ENCODE measurements around the gene MAN1C1. TPM values are rescaled to one million over a fixed set of nuclear protein-coding genes. Genes with fewer than 3 reads are reported as not detected.

Gene MAN1C1
- total RNA-seq, 1 experiment from 2014 or later: 1.5 TPM

DNA sequence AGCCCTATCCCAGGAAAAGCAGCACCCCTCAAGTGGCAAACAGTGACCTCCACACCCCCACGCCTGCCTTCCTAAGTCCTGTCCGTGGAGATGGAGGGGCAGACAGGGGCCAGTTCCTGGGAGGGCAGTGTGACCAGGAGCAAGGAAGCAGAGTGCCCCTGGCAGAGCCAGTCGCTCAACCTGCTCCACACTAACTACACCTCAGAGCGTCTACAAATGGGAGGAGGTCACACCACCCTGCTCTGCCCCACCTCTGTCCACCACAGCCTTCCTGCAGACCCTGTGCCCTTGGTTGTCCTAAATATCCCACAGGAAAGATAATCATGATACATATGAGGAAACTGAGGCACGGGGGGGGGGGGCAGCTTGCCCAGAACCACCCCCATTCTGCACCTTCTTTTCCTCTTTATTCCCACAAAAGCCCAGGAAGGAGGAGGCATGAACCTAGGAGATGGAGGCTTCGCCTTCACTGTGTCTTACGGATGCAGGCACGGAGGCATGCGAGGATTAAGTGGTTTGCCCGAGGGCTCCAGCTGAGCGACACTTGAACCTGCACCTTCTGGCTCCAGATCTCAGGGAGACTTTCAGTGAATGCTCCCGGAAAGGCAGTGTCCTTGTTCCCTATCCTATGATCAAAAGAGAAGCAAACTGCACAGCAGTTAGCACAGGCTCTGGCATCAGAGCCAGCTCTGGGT lies 140.7 kb downstream of the MAN1C1 start:
- Histone ChIP-seq H3K27ac (ENCODE audit: low read length) (no peak overlapping the region), H3K27me3 (ENCODE audit: control insufficient read depth, insufficient read depth, low read length) (peaks cover 4% of the 10 kb centered on the region; the same call in 1 of the 2 replicates), H3K4me3 (ENCODE audit: low read depth in 2 of 2, low read length in 2 of 2) (no peak overlapping the region), H3K36me3 (ENCODE audit: control insufficient read depth, insufficient read depth, low read length) (no peaks in the 10 kb centered on the region), H3K4me1 (ENCODE audit: control insufficient read depth, insufficient read depth, low read length) (no peaks in the 10 kb centered on the region), H3K9me3 (ENCODE audit: control insufficient read depth, insufficient read depth, low read depth, low read length) (no peaks in the 10 kb centered on the region)
- no peak for ATAC-seq
- in situ Hi-C loops (cut with HindIII; ENCODE audit: low pct_unique_long_range_greater_than_20kb, low sequenced_read_pairs) (no loop called here), intact Hi-C loops (cut with micrococcal nuclease; ENCODE audit: unreplicated experiment) (no loop called here)
- POLR2A ChIA-PET: no interaction called here
- no peak for DNase-seq (ENCODE audit: low read depth, low spot score)
- no TSS peak for BruUV-seq (replicated peaks)
- no peak for TF ChIP-seq TCF7L2 (IDR thresholded peaks at IDR 0.05; ENCODE audit: low read depth, low read length)
- TF ChIP-seq, protein P1, sequence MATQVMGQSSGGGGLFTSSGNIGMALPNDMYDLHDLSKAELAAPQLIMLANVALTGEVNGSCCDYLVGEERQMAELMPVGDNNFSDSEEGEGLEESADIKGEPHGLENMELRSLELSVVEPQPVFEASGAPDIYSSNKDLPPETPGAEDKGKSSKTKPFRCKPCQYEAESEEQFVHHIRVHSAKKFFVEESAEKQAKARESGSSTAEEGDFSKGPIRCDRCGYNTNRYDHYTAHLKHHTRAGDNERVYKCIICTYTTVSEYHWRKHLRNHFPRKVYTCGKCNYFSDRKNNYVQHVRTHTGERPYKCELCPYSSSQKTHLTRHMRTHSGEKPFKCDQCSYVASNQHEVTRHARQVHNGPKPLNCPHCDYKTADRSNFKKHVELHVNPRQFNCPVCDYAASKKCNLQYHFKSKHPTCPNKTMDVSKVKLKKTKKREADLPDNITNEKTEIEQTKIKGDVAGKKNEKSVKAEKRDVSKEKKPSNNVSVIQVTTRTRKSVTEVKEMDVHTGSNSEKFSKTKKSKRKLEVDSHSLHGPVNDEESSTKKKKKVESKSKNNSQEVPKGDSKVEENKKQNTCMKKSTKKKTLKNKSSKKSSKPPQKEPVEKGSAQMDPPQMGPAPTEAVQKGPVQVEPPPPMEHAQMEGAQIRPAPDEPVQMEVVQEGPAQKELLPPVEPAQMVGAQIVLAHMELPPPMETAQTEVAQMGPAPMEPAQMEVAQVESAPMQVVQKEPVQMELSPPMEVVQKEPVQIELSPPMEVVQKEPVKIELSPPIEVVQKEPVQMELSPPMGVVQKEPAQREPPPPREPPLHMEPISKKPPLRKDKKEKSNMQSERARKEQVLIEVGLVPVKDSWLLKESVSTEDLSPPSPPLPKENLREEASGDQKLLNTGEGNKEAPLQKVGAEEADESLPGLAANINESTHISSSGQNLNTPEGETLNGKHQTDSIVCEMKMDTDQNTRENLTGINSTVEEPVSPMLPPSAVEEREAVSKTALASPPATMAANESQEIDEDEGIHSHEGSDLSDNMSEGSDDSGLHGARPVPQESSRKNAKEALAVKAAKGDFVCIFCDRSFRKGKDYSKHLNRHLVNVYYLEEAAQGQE (IDR thresholded peaks at IDR 0.05; ENCODE audit: insufficient read depth in 1 of 2, low read depth in 2 of 2, low read length in 1 of 2): no peak
- no peak for TF ChIP-seq POLR2AphosphoS5 (IDR thresholded peaks at IDR 0.05; ENCODE audit: low read depth, low read length)
- TF ChIP-seq, protein P2, sequence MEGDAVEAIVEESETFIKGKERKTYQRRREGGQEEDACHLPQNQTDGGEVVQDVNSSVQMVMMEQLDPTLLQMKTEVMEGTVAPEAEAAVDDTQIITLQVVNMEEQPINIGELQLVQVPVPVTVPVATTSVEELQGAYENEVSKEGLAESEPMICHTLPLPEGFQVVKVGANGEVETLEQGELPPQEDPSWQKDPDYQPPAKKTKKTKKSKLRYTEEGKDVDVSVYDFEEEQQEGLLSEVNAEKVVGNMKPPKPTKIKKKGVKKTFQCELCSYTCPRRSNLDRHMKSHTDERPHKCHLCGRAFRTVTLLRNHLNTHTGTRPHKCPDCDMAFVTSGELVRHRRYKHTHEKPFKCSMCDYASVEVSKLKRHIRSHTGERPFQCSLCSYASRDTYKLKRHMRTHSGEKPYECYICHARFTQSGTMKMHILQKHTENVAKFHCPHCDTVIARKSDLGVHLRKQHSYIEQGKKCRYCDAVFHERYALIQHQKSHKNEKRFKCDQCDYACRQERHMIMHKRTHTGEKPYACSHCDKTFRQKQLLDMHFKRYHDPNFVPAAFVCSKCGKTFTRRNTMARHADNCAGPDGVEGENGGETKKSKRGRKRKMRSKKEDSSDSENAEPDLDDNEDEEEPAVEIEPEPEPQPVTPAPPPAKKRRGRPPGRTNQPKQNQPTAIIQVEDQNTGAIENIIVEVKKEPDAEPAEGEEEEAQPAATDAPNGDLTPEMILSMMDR (IDR thresholded peaks at IDR 0.05): no peak
- TF ChIP-seq SIN3A (IDR thresholded peaks at IDR 0.05; ENCODE audit: borderline replicate concordance, insufficient read depth, low read depth, low read length): no peak
- CTCF ChIA-PET: no interaction called here

DNA sequence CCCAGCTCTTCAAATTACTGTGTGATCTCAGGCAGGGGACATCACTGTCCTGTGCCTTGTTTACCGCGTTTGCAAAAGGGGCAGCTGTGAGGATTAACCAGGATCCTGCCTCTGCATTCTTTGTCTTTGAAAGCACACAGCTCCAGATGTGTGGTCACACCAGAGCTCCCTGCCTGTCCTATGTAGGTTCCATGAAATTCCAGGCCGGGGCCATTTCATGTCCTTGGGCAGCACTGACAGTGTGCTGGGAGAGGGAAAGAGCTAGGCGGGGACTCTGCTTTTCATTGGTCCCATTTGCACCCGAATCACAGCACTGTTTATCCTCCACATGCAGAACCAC lies 141.2 kb downstream of the MAN1C1 start:
- Histone ChIP-seq H3K4me1 (ENCODE audit: control insufficient read depth, insufficient read depth, low read length) (no peaks in the 10 kb centered on the region), H3K9me3 (ENCODE audit: control insufficient read depth, insufficient read depth, low read depth, low read length) (no peaks in the 10 kb centered on the region), H3K27ac (ENCODE audit: low read length) (no peak overlapping the region), H3K27me3 (ENCODE audit: control insufficient read depth, insufficient read depth, low read length) (peaks cover 4% of the 10 kb centered on the region; the same call in 1 of the 2 replicates), H3K4me3 (ENCODE audit: low read depth in 2 of 2, low read length in 2 of 2) (no peak overlapping the region), H3K36me3 (ENCODE audit: control insufficient read depth, insufficient read depth, low read length) (no peaks in the 10 kb centered on the region)
- ATAC-seq: no peak
- ChIA-PET CTCF (no interaction called here), POLR2A (no interaction called here)
- no TSS peak for BruUV-seq (replicated peaks)
- no peak for DNase-seq (ENCODE audit: low read depth, low spot score)
- in situ Hi-C loops (cut with HindIII; ENCODE audit: low pct_unique_long_range_greater_than_20kb, low sequenced_read_pairs): no loop called here
- TF ChIP-seq TCF7L2 (IDR thresholded peaks at IDR 0.05; ENCODE audit: low read depth, low read length): no peak
- TF ChIP-seq, protein P2 (IDR thresholded peaks at IDR 0.05): no peak
- no peak for TF ChIP-seq POLR2AphosphoS5 (IDR thresholded peaks at IDR 0.05; ENCODE audit: low read depth, low read length)
- TF ChIP-seq, protein P1 (IDR thresholded peaks at IDR 0.05; ENCODE audit: insufficient read depth in 1 of 2, low read depth in 2 of 2, low read length in 1 of 2): no peak
- TF ChIP-seq SIN3A (IDR thresholded peaks at IDR 0.05; ENCODE audit: borderline replicate concordance, insufficient read depth, low read depth, low read length): no peak
- intact Hi-C loops (cut with micrococcal nuclease; ENCODE audit: unreplicated experiment): no loop called here
